Measurements from ENCODE around the gene GPRC6A.
A peak's percentile ranks its signal among the peaks of the same experiment; 100 is the strongest.

The GPRC6A gene

DNA sequence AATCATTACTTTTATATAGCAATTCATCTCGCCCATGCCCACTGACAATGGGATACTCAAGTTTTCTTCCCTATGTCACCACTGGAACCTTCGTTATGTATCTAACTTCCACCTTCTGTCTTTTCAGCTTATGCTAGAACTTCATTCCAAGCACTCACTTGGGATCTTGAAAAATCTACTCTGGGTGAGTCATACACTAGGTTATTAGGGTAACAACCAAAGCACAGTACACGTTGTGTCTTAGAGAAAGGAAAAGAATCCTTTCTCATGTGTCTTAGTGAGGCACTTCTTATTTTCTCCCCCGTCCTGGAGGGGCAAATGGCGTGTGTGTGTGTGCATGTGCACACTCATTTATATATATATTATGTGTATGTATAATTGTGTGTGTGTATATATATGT is 45.0 kb downstream of the GPRC6A start:
- no peak overlapping the region for H3K27ac ChIP-seq (ENCODE audit: low read depth, low read length, severe bottlenecking)
- H3K36me3 ChIP-seq (ENCODE audit: control insufficient read depth, insufficient read depth, low read length) = no peaks in the 10 kb centered on the region
- no peaks in the 10 kb centered on the region for H3K9me3 ChIP-seq (ENCODE audit: control insufficient read depth, low read length)
- no peaks in the 10 kb centered on the region for H3K4me1 ChIP-seq (ENCODE audit: control insufficient read depth, insufficient read depth, low read length, poor library complexity, severe bottlenecking)
- no peak overlapping the region for H3K4me3 ChIP-seq (ENCODE audit: extremely low read depth, insufficient read depth, low read length, poor library complexity, severe bottlenecking)
- WGBS, 2 experiments (ENCODE audit: insufficient coverage in 2 of 2) = 56 to 100% methylated on average over 1 to 2 of the region's 5 CpGs

GRCh38 chr6:116779573-116780164 is 49.2 kb downstream of the GPRC6A start:
- Histone ChIP-seq H3K9me3 (ENCODE audit: control insufficient read depth, low read length) (no peaks in the 10 kb centered on the region), H3K27ac (ENCODE audit: low read depth, low read length, severe bottlenecking) (no peak overlapping the region), H3K4me3 (ENCODE audit: extremely low read depth, insufficient read depth, low read length, poor library complexity, severe bottlenecking) (no peak overlapping the region), H3K36me3 (ENCODE audit: control insufficient read depth, insufficient read depth, low read length) (no peaks in the 10 kb centered on the region), H3K4me1 (ENCODE audit: control insufficient read depth, insufficient read depth, low read length, poor library complexity, severe bottlenecking) (no peaks in the 10 kb centered on the region)
- 65% methylated on average over 11 of the region's 13 CpGs; no CpG with 5 or more reads in 1 of the 2 experiments for WGBS, 2 experiments (ENCODE audit: insufficient coverage in 2 of 2)

DNA sequence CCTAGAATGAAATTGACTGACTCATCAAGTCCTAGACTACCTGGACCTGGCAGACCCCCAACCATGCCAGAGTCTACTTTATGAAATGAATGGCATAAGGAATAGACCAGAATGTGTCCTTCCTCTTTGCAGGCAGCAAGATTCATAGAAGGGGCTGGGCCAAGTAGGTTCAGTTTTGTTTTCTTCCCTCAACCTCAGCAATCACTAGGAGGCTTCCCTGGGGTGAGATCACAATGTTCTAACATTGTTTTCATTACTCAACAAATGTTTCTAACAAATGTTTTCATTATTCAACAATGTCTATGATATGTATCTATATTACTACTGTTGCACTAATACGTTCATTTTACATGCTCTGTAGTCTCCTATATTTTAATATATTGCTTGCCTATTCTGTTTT is 55.0 kb downstream of the GPRC6A start:
- no peaks in the 10 kb centered on the region for H3K9me3 ChIP-seq (ENCODE audit: control insufficient read depth, low read length)
- WGBS, 2 experiments (ENCODE audit: insufficient coverage in 2 of 2) = no CpG with 5 or more reads among the region's 1 CpG
- no peak overlapping the region for H3K4me3 ChIP-seq (ENCODE audit: extremely low read depth, insufficient read depth, low read length, poor library complexity, severe bottlenecking)
- no peak overlapping the region for H3K27ac ChIP-seq (ENCODE audit: low read depth, low read length, severe bottlenecking)
- H3K36me3 ChIP-seq (ENCODE audit: control insufficient read depth, insufficient read depth, low read length) = no peaks in the 10 kb centered on the region
- no peaks in the 10 kb centered on the region for H3K4me1 ChIP-seq (ENCODE audit: control insufficient read depth, insufficient read depth, low read length, poor library complexity, severe bottlenecking)

DNA sequence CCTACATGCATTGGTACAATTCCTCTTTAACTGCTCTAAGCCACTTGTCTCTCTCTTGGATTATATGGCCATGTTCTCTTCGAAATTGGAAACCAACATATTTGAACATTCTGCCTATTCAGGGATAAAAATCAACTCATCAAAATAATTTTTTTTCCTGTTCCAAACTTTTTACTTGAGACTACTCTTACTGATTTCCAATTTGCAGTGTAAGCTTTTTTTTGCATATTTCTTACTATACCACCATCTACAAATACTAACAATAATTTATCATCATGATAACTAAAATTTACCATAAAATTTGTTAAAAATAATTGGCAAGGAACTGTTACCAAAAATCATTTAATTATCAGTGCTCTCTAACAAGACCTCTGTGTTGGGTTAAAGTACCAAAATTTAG is 56.4 kb downstream of the GPRC6A start:
- no peak overlapping the region for H3K27ac ChIP-seq (ENCODE audit: low read depth, low read length, severe bottlenecking)
- no peaks in the 10 kb centered on the region for H3K4me1 ChIP-seq (ENCODE audit: control insufficient read depth, insufficient read depth, low read length, poor library complexity, severe bottlenecking)
- H3K36me3 ChIP-seq (ENCODE audit: control insufficient read depth, insufficient read depth, low read length) = no peaks in the 10 kb centered on the region
- no peak overlapping the region for H3K4me3 ChIP-seq (ENCODE audit: extremely low read depth, insufficient read depth, low read length, poor library complexity, severe bottlenecking)
- 80 to 93% methylated on average over 1 of the region's 1 CpG for WGBS, 2 experiments (ENCODE audit: insufficient coverage in 2 of 2)
- no peaks in the 10 kb centered on the region for H3K9me3 ChIP-seq (ENCODE audit: control insufficient read depth, low read length)

DNA sequence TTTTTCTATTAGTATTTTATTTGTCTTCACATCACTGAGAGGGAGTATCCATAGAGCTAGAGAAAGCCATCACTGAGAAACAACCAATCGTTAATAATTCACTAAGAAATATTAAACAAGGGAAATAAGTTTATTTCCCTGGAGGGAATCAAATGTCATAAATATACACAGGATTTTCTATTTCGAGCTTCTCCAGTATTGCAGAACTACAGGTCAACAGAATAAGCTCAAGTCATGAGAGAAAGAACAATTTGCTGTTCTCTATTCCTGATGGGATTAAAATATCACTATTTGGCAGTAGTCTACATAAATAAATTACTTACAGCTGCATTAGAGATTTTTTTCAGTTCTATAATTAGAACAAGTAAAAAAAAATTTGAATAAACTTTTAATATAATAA is 61.2 kb downstream of the GPRC6A start:
- no peaks in the 10 kb centered on the region for H3K36me3 ChIP-seq (ENCODE audit: control insufficient read depth, insufficient read depth, low read length)
- no peaks in the 10 kb centered on the region for H3K9me3 ChIP-seq (ENCODE audit: control insufficient read depth, low read length)
- H3K4me3 ChIP-seq (ENCODE audit: extremely low read depth, insufficient read depth, low read length, poor library complexity, severe bottlenecking) = no peak overlapping the region
- H3K27ac ChIP-seq (ENCODE audit: low read depth, low read length, severe bottlenecking) = no peak overlapping the region
- WGBS, 2 experiments (ENCODE audit: insufficient coverage in 2 of 2) = no CpG with 5 or more reads among the region's 2 CpGs
- H3K4me1 ChIP-seq (ENCODE audit: control insufficient read depth, insufficient read depth, low read length, poor library complexity, severe bottlenecking) = peaks cover 3% of the 10 kb centered on the region

DNA sequence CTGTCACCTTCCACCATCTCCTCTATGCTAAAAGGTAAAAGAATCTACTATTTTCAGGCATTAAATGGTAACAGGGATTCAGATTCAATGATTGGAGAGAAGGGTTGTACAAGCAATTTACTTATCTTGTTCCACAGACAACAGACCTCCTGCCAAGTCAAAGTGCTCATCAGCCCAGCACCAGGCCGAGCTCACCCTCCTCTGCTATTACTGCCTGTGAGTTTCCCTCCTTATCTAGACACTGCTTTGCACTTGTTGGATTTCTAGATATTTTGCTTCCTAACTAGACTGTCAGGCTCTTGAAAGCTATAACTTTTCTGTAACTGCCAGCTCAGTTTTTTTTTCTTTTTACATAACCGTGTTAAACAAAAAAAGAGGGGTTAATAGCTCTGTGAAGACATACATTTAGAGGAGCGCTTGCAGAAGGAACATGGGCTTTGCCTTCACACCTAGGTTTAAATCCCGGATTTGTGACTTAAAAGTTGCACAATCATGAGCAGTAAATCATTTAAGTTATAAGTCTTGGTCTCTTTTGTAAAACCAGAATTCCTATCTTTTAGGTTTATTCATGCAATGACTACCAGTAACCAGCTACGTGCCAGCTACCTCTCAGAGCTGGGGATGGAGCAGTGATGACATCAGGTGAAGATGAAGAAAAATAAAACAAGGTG is 62.2 kb downstream of the GPRC6A start:
- H3K9me3 ChIP-seq (ENCODE audit: control insufficient read depth, low read length) = no peaks in the 10 kb centered on the region
- H3K36me3 ChIP-seq (ENCODE audit: control insufficient read depth, insufficient read depth, low read length) = no peaks in the 10 kb centered on the region
- 81 to 100% methylated on average over 1 to 4 of the region's 5 CpGs for WGBS, 2 experiments (ENCODE audit: insufficient coverage in 2 of 2)
- peaks cover 3% of the 10 kb centered on the region for H3K4me1 ChIP-seq (ENCODE audit: control insufficient read depth, insufficient read depth, low read length, poor library complexity, severe bottlenecking)
- no peak overlapping the region for H3K4me3 ChIP-seq (ENCODE audit: extremely low read depth, insufficient read depth, low read length, poor library complexity, severe bottlenecking)
- H3K27ac ChIP-seq (ENCODE audit: low read depth, low read length, severe bottlenecking) = no peak overlapping the region

DNA sequence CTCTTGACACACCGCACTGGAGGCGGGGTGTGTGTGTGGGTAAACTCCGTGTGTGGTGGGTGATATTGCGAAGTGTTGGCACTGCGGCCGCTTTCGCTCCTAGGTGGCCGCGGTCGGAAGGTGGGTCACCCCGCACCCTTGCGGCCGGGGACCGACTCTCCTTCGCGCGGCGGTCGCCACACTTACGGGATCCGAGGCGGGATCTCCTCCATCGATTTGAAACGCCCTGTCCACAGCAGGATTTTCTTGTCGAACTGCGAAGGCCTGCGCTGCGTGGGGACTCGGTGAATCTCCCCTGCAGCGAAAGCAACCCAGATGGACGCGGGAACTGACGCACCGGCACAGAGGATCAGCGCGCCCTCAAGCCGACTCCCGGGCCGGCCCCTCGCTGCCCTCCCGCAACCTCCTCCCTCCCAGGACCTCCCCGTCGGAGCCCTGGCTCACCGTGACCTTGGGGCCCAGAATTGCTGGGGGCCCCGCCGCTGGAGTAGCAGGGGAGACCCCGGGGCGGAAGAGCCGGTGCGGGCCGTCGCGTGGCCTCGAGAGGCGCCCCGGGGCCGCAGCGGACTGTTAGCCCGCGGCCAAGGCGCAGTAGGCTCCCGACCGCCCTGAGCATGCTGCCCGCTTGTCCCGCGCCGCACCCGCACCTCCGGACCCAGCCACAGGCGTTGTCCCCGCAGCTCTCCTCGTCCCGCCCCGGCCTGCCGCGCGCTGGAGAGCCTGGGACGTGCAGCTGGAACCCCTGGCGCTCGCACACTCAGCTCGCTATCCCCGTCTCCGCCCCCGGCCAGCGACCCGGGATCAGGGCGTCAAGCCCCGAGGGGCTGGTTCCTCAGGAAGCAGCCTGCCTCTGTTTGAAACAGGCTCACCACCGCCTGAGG is 63.7 kb downstream of the GPRC6A start, which contains the start of gene FAM162B:
FAM162B (minus strand) TSS at position 759 of the 881 bp plus-strand sequence; CDS start at position 616, 143 bp downstream.
- 1 to 2% methylated on average over 74 to 78 of the region's 89 CpGs for WGBS, 2 experiments (ENCODE audit: insufficient coverage in 2 of 2)
- H3K9me3 ChIP-seq (ENCODE audit: control insufficient read depth, low read length) = no peaks in the 10 kb centered on the region
- H3K36me3 ChIP-seq (ENCODE audit: control insufficient read depth, insufficient read depth, low read length) = no peaks in the 10 kb centered on the region
- H3K4me1 ChIP-seq (ENCODE audit: control insufficient read depth, insufficient read depth, low read length, poor library complexity, severe bottlenecking) = peaks cover 3% of the 10 kb centered on the region
- peak within 1 kb of the TSS; percentile 47 for H3K4me3 ChIP-seq (ENCODE audit: extremely low read depth, insufficient read depth, low read length, poor library complexity, severe bottlenecking)
- H3K27ac ChIP-seq (ENCODE audit: low read depth, low read length, severe bottlenecking) = no peak within 1 kb of the TSS

GRCh38 chr6:116764629-116764960 is 64.3 kb downstream of the GPRC6A start:
- H3K4me3 ChIP-seq (ENCODE audit: extremely low read depth, insufficient read depth, low read length, poor library complexity, severe bottlenecking) = peak overlapping the region; percentile 47
- 25 to 29% methylated on average over 6 to 11 of the region's 19 CpGs for WGBS, 2 experiments (ENCODE audit: insufficient coverage in 2 of 2)

GRCh38 chr6:116763906-116764628 is 64.8 kb downstream of the GPRC6A start:
- H3K4me1 ChIP-seq (ENCODE audit: control insufficient read depth, insufficient read depth, low read length, poor library complexity, severe bottlenecking) = peaks cover 3% of the 10 kb centered on the region
- no peak overlapping the region for H3K27ac ChIP-seq (ENCODE audit: low read depth, low read length, severe bottlenecking)
- H3K4me3 ChIP-seq (ENCODE audit: extremely low read depth, insufficient read depth, low read length, poor library complexity, severe bottlenecking) = peak overlapping the region; percentile 47
- WGBS, 2 experiments (ENCODE audit: insufficient coverage in 2 of 2) = 68 to 83% methylated on average over 4 to 7 of the region's 11 CpGs
- H3K9me3 ChIP-seq (ENCODE audit: control insufficient read depth, low read length) = no peaks in the 10 kb centered on the region
- H3K36me3 ChIP-seq (ENCODE audit: control insufficient read depth, insufficient read depth, low read length) = no peaks in the 10 kb centered on the region

More at GRCh38 chr6:116764629-116764960, 64.3 kb downstream of the GPRC6A start:
- H3K27ac ChIP-seq (ENCODE audit: low read depth, low read length, severe bottlenecking) = no peak overlapping the region
- no peaks in the 10 kb centered on the region for H3K36me3 ChIP-seq (ENCODE audit: control insufficient read depth, insufficient read depth, low read length)
- no peaks in the 10 kb centered on the region for H3K9me3 ChIP-seq (ENCODE audit: control insufficient read depth, low read length)
- H3K4me1 ChIP-seq (ENCODE audit: control insufficient read depth, insufficient read depth, low read length, poor library complexity, severe bottlenecking) = peaks cover 3% of the 10 kb centered on the region

GRCh38 chr6:116763048-116763447 is 65.8 kb downstream of the GPRC6A start:
- no peak overlapping the region for H3K4me3 ChIP-seq (ENCODE audit: extremely low read depth, insufficient read depth, low read length, poor library complexity, severe bottlenecking)
- H3K36me3 ChIP-seq (ENCODE audit: control insufficient read depth, insufficient read depth, low read length) = no peaks in the 10 kb centered on the region
- H3K27ac ChIP-seq (ENCODE audit: low read depth, low read length, severe bottlenecking) = no peak overlapping the region
- no peaks in the 10 kb centered on the region for H3K9me3 ChIP-seq (ENCODE audit: control insufficient read depth, low read length)
- peaks cover 3% of the 10 kb centered on the region for H3K4me1 ChIP-seq (ENCODE audit: control insufficient read depth, insufficient read depth, low read length, poor library complexity, severe bottlenecking)

Data from mesodermal cell (in vitro differentiated cells).